SK-N-SH (cell line): Measurements from ENCODE around the gene ADAMTS17. TPM values are rescaled to one million over a fixed set of nuclear protein-coding genes. Genes with fewer than 3 reads are reported as not detected.

ENCODE experiments used
- CTCF ChIA-PET: fragments of 300-600, 350-600 bp; formaldehyde crosslinking; extraction: SDS; loops from one replicate; lab custom pipeline; 2021; lab: Yijun Ruan, JAX
- POLR2A ChIA-PET: fragments of 350-600 bp; sonication (Branson Sonifier 250); formaldehyde crosslinking; extraction: SDS; loops from one replicate; lab custom pipeline; 2020; ENCODE audit warnings: antibody characterized with exemption, inconsistent platforms; lab: Yijun Ruan, JAX
- DNase-seq: peaks from one replicate; pipeline ENCODE4 v3.0.0; 2012
- H2AFZ ChIP-seq: fragments of 200-600 bp; sonication (generic); 2 replicates; pipeline ENCODE4 v1.8.1; 2016; ENCODE audit warnings: antibody characterized with exemption, mild to moderate bottlenecking, low read depth
- H3F3A ChIP-seq: fragments of 200-600 bp; sonication (generic); replicated peaks from 2 replicates; pipeline ENCODE3; 2016; ENCODE audit warnings: antibody characterized with exemption, mild to moderate bottlenecking; ENCODE audit not compliant: insufficient read depth
- H3K27ac ChIP-seq, 2 experiments: fragments of 200-500 bp in 1 of 2; fragments of 200-600 bp in 1 of 2; sonication (Bioruptor generic) in 1 of 2; sonication (generic), shearing (Covaris generic) in 1 of 2; 2 replicates each; pipeline versions ENCODE4 v1.5.1 to v1.6.1; 2014 to 2016; ENCODE audit warnings: low read depth in 2 of 2, inconsistent platforms in 1 of 2, low read length in 1 of 2, mild to moderate bottlenecking in 1 of 2, mixed read lengths in 1 of 2
- H3K27me3 ChIP-seq: fragments of 200-600 bp; sonication (generic), shearing (Covaris generic); 2 replicates; pipeline ENCODE4 v1.6.1; 2016; ENCODE audit warnings: mixed run types; ENCODE audit not compliant: insufficient read depth
- H3K36me3 ChIP-seq, 2 experiments: fragments of 200-500 bp in 1 of 2; fragments of 200-600 bp in 1 of 2; sonication (Bioruptor generic) in 1 of 2; sonication (generic) in 1 of 2; replicated peaks in 1 of 2; 2 replicates each; pipeline versions ENCODE3 to v1.5.1; 2014 to 2016; ENCODE audit warnings: low read length in 1 of 2, mild to moderate bottlenecking in 1 of 2; ENCODE audit not compliant: insufficient read depth in 2 of 2, control insufficient read depth in 1 of 2
- H3K4me1 ChIP-seq, 2 experiments: fragments of 200-500 bp in 1 of 2; fragments of 200-600 bp in 1 of 2; sonication (Bioruptor generic) in 1 of 2; sonication (generic), shearing (Covaris generic) in 1 of 2; 2 replicates each; pipeline versions ENCODE4 v1.5.1 to v1.6.1; 2014 to 2016; ENCODE audit warnings: low read depth in 1 of 2, low read length in 1 of 2, mixed run types in 1 of 2; ENCODE audit not compliant: insufficient read depth in 2 of 2, control insufficient read depth in 1 of 2
- H3K4me2 ChIP-seq: fragments of 200-600 bp; sonication (generic), shearing (Covaris generic); 2 replicates; pipeline ENCODE4 v1.6.1; 2017; ENCODE audit warnings: mixed run types
- H3K4me3 ChIP-seq, 2 experiments: fragments of 200-500 bp in 1 of 2; fragments of 200-600 bp in 1 of 2; sonication (Bioruptor generic) in 1 of 2; sonication (generic), shearing (Covaris generic) in 1 of 2; 2 replicates each; pipeline versions ENCODE4 v1.5.1 to v1.8.1; 2014 to 2016; ENCODE audit warnings: low read depth in 2 of 2, inconsistent platforms in 1 of 2, low read length in 1 of 2, mild to moderate bottlenecking in 1 of 2, mixed read lengths in 1 of 2, moderate library complexity in 1 of 2
- H3K79me2 ChIP-seq: fragments of 200-600 bp; sonication (generic); 2 replicates; pipeline ENCODE4 v1.8.1; 2017; ENCODE audit warnings: mild to moderate bottlenecking; ENCODE audit not compliant: insufficient read depth
- H3K9ac ChIP-seq: fragments of 200-600 bp; sonication (generic); 2 replicates; pipeline ENCODE4 v1.6.1; 2017; ENCODE audit warnings: mixed run types
- H3K9me2 ChIP-seq: fragments of 200-600 bp; sonication (generic); 2 replicates; pipeline ENCODE4 v1.6.1; 2017; ENCODE audit warnings: mixed run types
- H3K9me3 ChIP-seq: fragments of 200-600 bp; sonication (generic); 2 replicates; pipeline ENCODE4 v1.6.1; 2017; ENCODE audit warnings: mixed run types, mild to moderate bottlenecking, moderate library complexity
- H4K20me1 ChIP-seq: fragments of 200-600 bp; sonication (generic); 2 replicates; pipeline ENCODE4 v1.6.1; 2017; ENCODE audit warnings: mild to moderate bottlenecking, mixed run types; ENCODE audit not compliant: insufficient read depth
- FOSL2 ChIP-seq: IDR thresholded peaks from 2 replicates; pipeline ENCODE4 v1.4.0; 2012; ENCODE audit warnings: low read depth, mild to moderate bottlenecking, moderate library complexity, borderline replicate concordance
- FOXM1 ChIP-seq: IDR thresholded peaks from 2 replicates; pipeline ENCODE4 v1.4.0; 2012; ENCODE audit warnings: low read depth, mild to moderate bottlenecking
- MAX ChIP-seq: IDR thresholded peaks from 2 replicates; pipeline ENCODE4 v1.4.0; 2012; ENCODE audit warnings: low read depth
- MEF2A ChIP-seq: IDR thresholded peaks from 2 replicates; pipeline ENCODE4 v1.4.0; 2012; ENCODE audit warnings: low read depth, borderline replicate concordance
- MXI1 ChIP-seq: IDR thresholded peaks from 2 replicates; pipeline ENCODE4 v1.6.1; 2012; ENCODE audit warnings: mild to moderate bottlenecking, low read depth, low read length, improper control_type of control experiment
- PBX3 ChIP-seq: IDR thresholded peaks from 2 replicates; pipeline ENCODE4; 2012
- POLR2AphosphoS5 ChIP-seq: IDR thresholded peaks from 2 replicates; pipeline ENCODE4 v1.6.1; 2012; ENCODE audit warnings: low read depth, low read length
- RCOR1 ChIP-seq: fragments of 150-350 bp; IDR thresholded peaks from 2 replicates; pipeline ENCODE4 v1.6.1; 2017; ENCODE audit warnings: antibody characterized with exemption, low read length
- SIN3A ChIP-seq: IDR thresholded peaks from 2 replicates; pipeline ENCODE4 v1.6.1; 2012; ENCODE audit warnings: low read depth, mild to moderate bottlenecking, low read length, moderate library complexity, borderline replicate concordance
- YY1 ChIP-seq: IDR thresholded peaks from 2 replicates; pipeline ENCODE4 v1.4.0; 2012; ENCODE audit warnings: low read depth, mild to moderate bottlenecking
- ZBTB33 ChIP-seq: IDR thresholded peaks from 2 replicates; pipeline ENCODE4 v1.4.0; 2012; ENCODE audit warnings: low read depth, borderline replicate concordance
- WGBS: methylation state at CpG from one replicate; pipeline ENCODE4 v1.1.6; 2017; ENCODE audit warnings: low lambda C conversion rate; 5-methylcytosine and 5-hydroxymethylcytosine counted together
- polyA plus RNA-seq, 3 experiments: library from polyadenylated mRNA; depleted of rRNA; stranded (reverse); fragments of >200 nt; gene quantifications; 2 replicates each; pipeline ENCODE4 v1.2.3, GENCODE V29; 2012

Gene ADAMTS17
- polyA plus RNA-seq, 1 of the 3 experiments (the other 2 are of a cell fraction) = not detected

- Histone ChIP-seq H3K27ac (no peak overlapping the region), H3K79me2 (no peaks in the 10 kb centered on the region), H2AFZ (no peak overlapping the region), H3K4me1 (no peaks in the 10 kb centered on the region), H3K4me2 (no peak overlapping the region), H3K9me3 (no peaks in the 10 kb centered on the region), H3K4me3 (no peak overlapping the region), H3K36me3 (no peaks in the 10 kb centered on the region), H3K9ac (no peak overlapping the region)
- ChIA-PET CTCF (no interaction called here), POLR2A (no interaction called here)
- DNase-seq = no peak
- 46% methylated on average over 4 of the region's 4 CpGs for WGBS
- no peak for TF ChIP-seq MEF2A
- TF ChIP-seq FOXM1 = no peak
- TF ChIP-seq MXI1 = no peak
- TF ChIP-seq FOSL2 = no peak
- TF ChIP-seq MAX = no peak
- TF ChIP-seq PBX3 = no peak
- TF ChIP-seq RCOR1 = no peak
- no peak for TF ChIP-seq ZBTB33
- TF ChIP-seq POLR2AphosphoS5 = no peak
- TF ChIP-seq, all 33 proteins: peak for 0
- Histone ChIP-seq H3F3A (no peaks in the 10 kb centered on the region), H3K27me3 (no peaks in the 10 kb centered on the region), H4K20me1 (no peaks in the 10 kb centered on the region), H3K9me2 (no peaks in the 10 kb centered on the region)
Observed at GRCh38 chr15:100254691-100255090, 87.1 kb downstream of the ADAMTS17 start.

GRCh38 chr15:100254285-100254684 lies 87.5 kb downstream of the ADAMTS17 start:
- H3K9me3 ChIP-seq = no peaks in the 10 kb centered on the region

More at GRCh38 chr15:100254285-100254684, 87.5 kb downstream of the ADAMTS17 start:
- no peaks in the 10 kb centered on the region for H3K27me3 ChIP-seq
- no peaks in the 10 kb centered on the region for H3K36me3 ChIP-seq
- H3K4me3 ChIP-seq = no peak overlapping the region
- H3K79me2 ChIP-seq = no peaks in the 10 kb centered on the region
- 14% methylated on average over 5 of the region's 5 CpGs for WGBS
- no peak overlapping the region for H3K9ac ChIP-seq
- H3K4me2 ChIP-seq = no peak overlapping the region
- ChIA-PET POLR2A (no interaction called here), CTCF (no interaction called here)
- H3F3A ChIP-seq = no peaks in the 10 kb centered on the region
- no peaks in the 10 kb centered on the region for H3K9me2 ChIP-seq
- no peak overlapping the region for H2AFZ ChIP-seq
- no peaks in the 10 kb centered on the region for H3K4me1 ChIP-seq
- no peak overlapping the region for H3K27ac ChIP-seq
- H4K20me1 ChIP-seq = no peaks in the 10 kb centered on the region
- TF ChIP-seq RCOR1 (no peak), YY1 (no peak), SIN3A (no peak), MXI1 (no peak)
- no peak for DNase-seq
